Measurements from ENCODE around the gene FEZ2.

The FEZ2 gene

DNA sequence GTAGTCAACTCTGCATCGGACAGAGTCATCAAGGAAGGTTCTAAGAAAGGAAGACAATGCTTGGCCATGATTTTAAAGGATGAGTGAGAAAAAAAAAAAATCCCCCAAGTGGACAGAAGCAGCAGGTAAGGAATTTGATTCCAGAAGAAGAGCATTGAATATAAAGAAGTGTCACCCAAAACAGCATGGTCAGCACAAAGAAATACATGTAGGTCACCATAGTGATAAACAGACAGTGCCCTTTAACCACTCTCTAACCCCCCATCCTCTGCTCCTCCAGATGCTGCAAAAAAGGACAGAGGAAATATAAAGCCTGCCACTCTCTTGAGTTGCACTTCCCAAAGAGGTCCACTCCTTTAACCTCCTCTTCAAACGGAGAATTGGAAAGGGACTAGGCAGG, 23.4 kb downstream of the FEZ2 start:
- no peak overlapping the region for H3K4me3 ChIP-seq (ENCODE audit: low read depth in 1 of 5, low read length in 5 of 5)

DNA sequence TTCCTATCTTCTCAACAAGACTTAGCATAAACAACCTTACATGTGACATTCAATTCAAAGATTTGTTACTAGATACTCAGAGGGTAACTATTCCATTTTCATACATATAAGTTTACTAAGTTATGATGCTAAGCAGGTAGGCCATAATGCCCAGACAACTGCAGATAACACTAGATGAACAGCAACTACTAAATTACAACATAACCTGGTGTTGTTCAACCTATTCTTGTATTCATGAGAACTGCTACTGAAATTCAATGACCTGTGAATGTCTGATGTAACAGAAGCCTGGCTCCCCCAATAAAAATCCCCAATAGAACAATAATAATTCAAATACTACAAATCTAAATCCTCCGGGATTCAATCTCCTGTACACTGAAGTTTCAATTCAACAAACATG, 24.8 kb downstream of the FEZ2 start:
- H3K36me3 ChIP-seq (ENCODE audit: control insufficient read depth in 5 of 5, insufficient read depth in 5 of 5, low read length in 5 of 5): peaks cover 14 to 35% (median 17%) of the 10 kb centered on the region in 5 donors

More for the DNA sequence above, 23.4 kb downstream of the FEZ2 start:
- no peaks in the 10 kb centered on the region for H3K27me3 ChIP-seq (ENCODE audit: control insufficient read depth in 5 of 5, insufficient read depth in 4 of 5, low read length in 5 of 5)
- H3K27ac ChIP-seq (ENCODE audit: low read depth, low read length): no peak overlapping the region
- H3K9me3 ChIP-seq (ENCODE audit: control insufficient read depth in 5 of 5, low read length in 5 of 5): no peaks in the 10 kb centered on the region
- H3K9ac ChIP-seq (ENCODE audit: low read length in 5 of 5): no peak overlapping the region
- peaks cover 0 to 9% (median 3%) of the 10 kb centered on the region in 5 donors for H3K4me1 ChIP-seq (ENCODE audit: control insufficient read depth in 5 of 5, insufficient read depth in 5 of 5, low read length in 5 of 5)
- peaks cover 24 to 39% (median 25%) of the 10 kb centered on the region in 5 donors for H3K36me3 ChIP-seq (ENCODE audit: control insufficient read depth in 5 of 5, insufficient read depth in 5 of 5, low read length in 5 of 5)

DNA sequence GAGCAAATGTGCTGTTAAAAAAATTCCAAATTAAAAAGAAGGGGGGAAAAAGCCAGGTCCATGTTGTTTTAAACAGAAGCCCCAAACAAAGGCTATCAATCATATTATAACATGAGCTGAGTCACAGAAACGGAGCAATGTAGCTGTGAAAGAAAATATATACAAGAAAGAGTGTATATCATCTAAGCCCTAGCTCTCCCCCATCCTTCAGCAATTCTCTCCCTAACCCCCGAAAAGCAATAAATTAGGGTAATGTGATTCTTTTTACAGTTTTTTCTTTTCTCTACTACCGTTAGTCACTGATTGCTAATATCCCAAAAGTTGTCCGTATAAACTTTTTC, 25.3 kb downstream of the FEZ2 start:
- Histone ChIP-seq H3K9ac (ENCODE audit: low read length in 5 of 5) (no peak overlapping the region), H3K4me1 (ENCODE audit: control insufficient read depth in 5 of 5, insufficient read depth in 5 of 5, low read length in 5 of 5) (peaks cover 0 to 13% (median 8%) of the 10 kb centered on the region in 5 donors), H3K4me3 (ENCODE audit: low read depth in 1 of 5, low read length in 5 of 5) (no peak overlapping the region), H3K36me3 (ENCODE audit: control insufficient read depth in 5 of 5, insufficient read depth in 5 of 5, low read length in 5 of 5) (peaks cover 9 to 30% (median 12%) of the 10 kb centered on the region in 5 donors), H3K9me3 (ENCODE audit: control insufficient read depth in 5 of 5, low read length in 5 of 5) (no peaks in the 10 kb centered on the region), H3K27ac (ENCODE audit: low read depth, low read length) (peak overlapping the region; percentile 3), H3K27me3 (ENCODE audit: control insufficient read depth in 5 of 5, insufficient read depth in 4 of 5, low read length in 5 of 5) (no peaks in the 10 kb centered on the region)

More for the DNA sequence above, 24.8 kb downstream of the FEZ2 start:
- no peaks in the 10 kb centered on the region for H3K9me3 ChIP-seq (ENCODE audit: control insufficient read depth in 5 of 5, low read length in 5 of 5)
- no peak overlapping the region for H3K9ac ChIP-seq (ENCODE audit: low read length in 5 of 5)
- no peak overlapping the region for H3K27ac ChIP-seq (ENCODE audit: low read depth, low read length)
- no peak overlapping the region for H3K4me3 ChIP-seq (ENCODE audit: low read depth in 1 of 5, low read length in 5 of 5)
- H3K27me3 ChIP-seq (ENCODE audit: control insufficient read depth in 5 of 5, insufficient read depth in 4 of 5, low read length in 5 of 5): no peaks in the 10 kb centered on the region
- peaks cover 0 to 13% (median 8%) of the 10 kb centered on the region in 5 donors for H3K4me1 ChIP-seq (ENCODE audit: control insufficient read depth in 5 of 5, insufficient read depth in 5 of 5, low read length in 5 of 5)

DNA sequence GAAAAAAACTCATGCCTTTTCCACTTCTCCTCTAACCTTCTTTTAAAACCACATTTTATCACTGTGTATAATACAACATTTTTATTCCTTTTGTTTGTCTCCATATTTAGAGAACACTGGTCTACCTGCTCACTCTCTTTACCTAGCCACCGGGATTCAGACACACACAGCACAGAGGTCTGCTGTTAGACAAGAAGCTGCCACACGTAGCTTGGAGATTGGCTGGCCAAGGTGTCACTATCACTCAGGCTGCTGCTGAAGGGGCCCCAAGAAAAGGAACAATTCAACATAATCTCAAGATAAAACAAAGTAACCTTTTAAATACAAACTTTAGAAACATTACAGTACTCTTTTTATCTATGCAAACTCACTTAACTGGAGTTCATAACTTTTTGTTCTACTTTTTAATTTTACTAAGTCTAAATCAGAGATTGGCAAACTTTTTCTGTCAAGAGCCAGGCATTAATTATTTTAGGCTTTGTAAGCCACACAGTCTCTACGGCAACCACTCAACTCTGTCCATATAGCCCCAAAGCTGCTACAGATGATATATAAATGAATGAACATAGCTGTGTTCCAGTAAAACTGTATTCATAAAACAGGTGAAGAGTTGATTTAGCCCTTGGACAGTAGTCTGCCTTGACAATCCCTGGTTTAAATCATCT, 25.8 kb downstream of the FEZ2 start:
- Histone ChIP-seq H3K4me1 (ENCODE audit: control insufficient read depth in 5 of 5, insufficient read depth in 5 of 5, low read length in 5 of 5) (peaks cover 0 to 13% (median 8%) of the 10 kb centered on the region in 5 donors), H3K27me3 (ENCODE audit: control insufficient read depth in 5 of 5, insufficient read depth in 4 of 5, low read length in 5 of 5) (no peaks in the 10 kb centered on the region), H3K9me3 (ENCODE audit: control insufficient read depth in 5 of 5, low read length in 5 of 5) (no peaks in the 10 kb centered on the region), H3K4me3 (ENCODE audit: low read depth in 1 of 5, low read length in 5 of 5) (no peak overlapping the region), H3K9ac (ENCODE audit: low read length in 5 of 5) (no peak overlapping the region), H3K27ac (ENCODE audit: low read depth, low read length) (peak overlapping the region; percentile 3), H3K36me3 (ENCODE audit: control insufficient read depth in 5 of 5, insufficient read depth in 5 of 5, low read length in 5 of 5) (peaks cover 6 to 27% (median 10%) of the 10 kb centered on the region in 5 donors)

DNA sequence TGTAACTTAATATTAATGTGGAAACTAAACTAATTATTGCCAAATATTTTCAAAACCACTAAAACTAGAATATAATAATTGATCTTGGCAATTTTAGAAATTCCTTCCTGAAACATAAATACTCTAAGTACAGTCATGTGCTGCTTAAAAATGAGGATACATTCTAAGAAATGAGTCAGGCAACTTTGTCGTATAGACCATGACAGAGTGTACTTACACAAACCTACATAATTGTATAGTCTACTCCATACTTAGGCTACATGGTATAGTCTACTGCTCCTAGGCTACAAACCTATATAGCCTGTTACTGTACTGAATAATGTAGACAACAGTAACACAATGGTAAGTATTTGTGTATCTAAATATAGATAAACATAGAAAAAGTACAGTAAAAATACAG, 27.6 kb downstream of the FEZ2 start:
- Histone ChIP-seq H3K9ac (ENCODE audit: low read length in 5 of 5) (no peak overlapping the region), H3K4me3 (ENCODE audit: low read depth in 1 of 5, low read length in 5 of 5) (no peak overlapping the region), H3K36me3 (ENCODE audit: control insufficient read depth in 5 of 5, insufficient read depth in 5 of 5, low read length in 5 of 5) (peaks cover 11 to 28% (median 16%) of the 10 kb centered on the region in 5 donors), H3K27ac (ENCODE audit: low read depth, low read length) (no peak overlapping the region), H3K9me3 (ENCODE audit: control insufficient read depth in 5 of 5, low read length in 5 of 5) (no peaks in the 10 kb centered on the region), H3K4me1 (ENCODE audit: control insufficient read depth in 5 of 5, insufficient read depth in 5 of 5, low read length in 5 of 5) (peaks cover 0 to 8% (median 0%) of the 10 kb centered on the region in 5 donors), H3K27me3 (ENCODE audit: control insufficient read depth in 5 of 5, insufficient read depth in 4 of 5, low read length in 5 of 5) (no peaks in the 10 kb centered on the region)

DNA sequence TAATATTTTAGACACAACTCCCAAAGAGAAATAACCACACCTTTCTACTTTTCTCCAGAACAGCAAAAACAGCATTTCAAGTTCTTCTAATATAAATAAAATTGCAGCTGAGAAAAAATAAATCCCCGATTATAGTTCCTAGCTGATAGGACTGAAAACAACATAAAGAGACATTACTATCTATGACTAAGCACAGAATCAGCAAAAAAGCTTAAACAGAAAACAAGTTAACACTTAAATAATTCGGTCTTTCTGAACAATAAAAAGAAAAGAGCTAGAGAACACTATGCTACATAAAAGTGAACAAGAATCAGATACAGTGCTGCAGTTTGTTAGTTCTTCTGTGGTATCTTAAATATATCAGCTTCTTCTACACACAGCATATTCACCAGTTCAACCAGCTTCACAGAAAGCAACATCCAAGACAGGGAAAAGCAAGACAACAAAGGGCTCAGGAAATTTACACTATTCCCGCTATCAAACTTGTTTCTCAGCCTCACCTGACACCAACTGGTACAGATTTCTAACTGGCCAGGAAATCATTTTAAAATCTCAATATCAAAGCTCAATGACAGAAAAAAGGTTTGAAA, 28.6 kb downstream of the FEZ2 start:
- peak overlapping the region; percentile 45 for H3K27ac ChIP-seq (ENCODE audit: low read depth, low read length)
- peaks cover 12 to 26% (median 17%) of the 10 kb centered on the region in 5 donors for H3K36me3 ChIP-seq (ENCODE audit: control insufficient read depth in 5 of 5, insufficient read depth in 5 of 5, low read length in 5 of 5)
- H3K27me3 ChIP-seq (ENCODE audit: control insufficient read depth in 5 of 5, insufficient read depth in 4 of 5, low read length in 5 of 5): no peaks in the 10 kb centered on the region
- no peaks in the 10 kb centered on the region for H3K9me3 ChIP-seq (ENCODE audit: control insufficient read depth in 5 of 5, low read length in 5 of 5)
- H3K4me3 ChIP-seq (ENCODE audit: low read depth in 1 of 5, low read length in 5 of 5): no peak overlapping the region
- peak overlapping the region in 1 of 5 donors; percentile 56 for H3K9ac ChIP-seq (ENCODE audit: low read length in 5 of 5)
- H3K4me1 ChIP-seq (ENCODE audit: control insufficient read depth in 5 of 5, insufficient read depth in 5 of 5, low read length in 5 of 5): peaks cover 0 to 8% (median 6%) of the 10 kb centered on the region in 5 donors

DNA sequence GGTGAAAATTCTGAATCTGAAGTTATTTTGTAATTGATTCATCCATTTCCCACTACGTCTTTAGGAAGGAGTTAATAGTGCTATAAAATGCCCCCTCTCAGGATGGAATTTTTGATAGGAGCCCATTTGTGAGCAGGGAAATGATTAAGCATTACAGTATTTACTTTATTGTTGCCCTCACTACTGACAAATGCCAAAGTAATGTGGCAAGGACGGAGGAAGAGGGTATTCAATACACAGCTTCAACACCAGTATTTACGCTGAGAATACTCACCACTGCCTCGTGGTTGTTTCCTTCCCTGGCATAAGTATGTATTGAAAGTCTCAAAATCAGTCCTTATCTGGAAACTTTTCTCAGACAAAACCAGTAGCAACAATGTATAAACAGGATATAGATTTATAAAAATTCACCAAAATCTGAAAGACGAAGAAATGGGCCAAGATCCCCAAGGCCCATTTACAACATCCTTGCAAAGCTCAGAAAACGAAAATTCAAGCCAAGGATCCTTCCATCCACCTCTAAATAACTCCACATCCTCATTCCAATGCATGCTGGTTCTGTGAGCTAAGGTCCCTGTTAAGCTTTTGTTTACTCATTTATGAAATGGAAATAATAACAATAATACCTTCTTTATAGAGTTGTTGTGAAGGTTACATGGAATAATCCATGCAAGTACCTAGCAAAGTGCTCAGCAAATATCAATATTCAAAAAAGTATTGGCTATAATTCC, 29.3 kb downstream of the FEZ2 start:
- Histone ChIP-seq H3K27me3 (ENCODE audit: control insufficient read depth in 5 of 5, insufficient read depth in 4 of 5, low read length in 5 of 5) (no peaks in the 10 kb centered on the region), H3K27ac (ENCODE audit: low read depth, low read length) (peak overlapping the region; percentile 45), H3K36me3 (ENCODE audit: control insufficient read depth in 5 of 5, insufficient read depth in 5 of 5, low read length in 5 of 5) (peaks cover 10 to 21% (median 17%) of the 10 kb centered on the region in 5 donors), H3K9me3 (ENCODE audit: control insufficient read depth in 5 of 5, low read length in 5 of 5) (no peaks in the 10 kb centered on the region), H3K9ac (ENCODE audit: low read length in 5 of 5) (no peak overlapping the region), H3K4me1 (ENCODE audit: control insufficient read depth in 5 of 5, insufficient read depth in 5 of 5, low read length in 5 of 5) (peaks cover 0 to 11% (median 11%) of the 10 kb centered on the region in 5 donors), H3K4me3 (ENCODE audit: low read depth in 1 of 5, low read length in 5 of 5) (no peak overlapping the region)

DNA sequence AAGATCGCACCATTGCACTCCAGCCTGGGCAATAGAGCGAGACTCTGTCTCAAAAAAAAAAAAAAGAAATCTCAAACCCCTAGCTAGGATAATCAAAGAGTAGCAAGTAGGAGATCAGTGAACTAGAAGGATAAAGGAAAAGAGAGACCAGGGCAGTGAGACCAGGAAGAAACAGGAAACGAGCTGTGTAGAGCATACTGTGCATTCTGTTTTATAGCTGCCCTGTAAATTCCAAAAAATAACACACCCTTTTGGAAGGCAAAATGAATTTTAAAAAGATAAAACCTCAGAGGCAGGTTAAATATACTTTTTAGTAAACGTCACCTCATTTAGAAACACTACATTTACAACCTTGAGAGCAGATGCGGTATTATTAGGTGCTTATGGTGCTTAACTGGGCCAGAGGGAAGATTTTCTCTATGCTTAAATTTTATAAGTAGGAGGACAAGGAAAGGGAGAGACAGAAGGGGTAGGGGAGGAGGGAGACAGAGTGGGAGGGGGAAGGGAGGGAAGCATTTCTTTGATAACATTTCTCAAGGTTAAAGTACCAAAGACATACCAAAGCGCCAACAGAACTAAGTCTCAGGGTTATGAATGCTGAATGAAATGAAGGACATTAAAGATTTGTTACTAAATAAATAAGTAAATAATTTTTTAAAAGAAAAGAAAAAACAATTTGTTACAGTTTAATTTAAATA, 30.1 kb downstream of the FEZ2 start:
- Histone ChIP-seq H3K4me1 (ENCODE audit: control insufficient read depth in 5 of 5, insufficient read depth in 5 of 5, low read length in 5 of 5) (peaks cover 3 to 19% (median 19%) of the 10 kb centered on the region in 5 donors), H3K9me3 (ENCODE audit: control insufficient read depth in 5 of 5, low read length in 5 of 5) (no peaks in the 10 kb centered on the region), H3K36me3 (ENCODE audit: control insufficient read depth in 5 of 5, insufficient read depth in 5 of 5, low read length in 5 of 5) (peaks cover 7 to 19% (median 13%) of the 10 kb centered on the region in 5 donors), H3K27ac (ENCODE audit: low read depth, low read length) (peak overlapping the region; percentile 45), H3K27me3 (ENCODE audit: control insufficient read depth in 5 of 5, insufficient read depth in 4 of 5, low read length in 5 of 5) (no peaks in the 10 kb centered on the region), H3K9ac (ENCODE audit: low read length in 5 of 5) (no peak overlapping the region), H3K4me3 (ENCODE audit: low read depth in 1 of 5, low read length in 5 of 5) (no peak overlapping the region)

DNA sequence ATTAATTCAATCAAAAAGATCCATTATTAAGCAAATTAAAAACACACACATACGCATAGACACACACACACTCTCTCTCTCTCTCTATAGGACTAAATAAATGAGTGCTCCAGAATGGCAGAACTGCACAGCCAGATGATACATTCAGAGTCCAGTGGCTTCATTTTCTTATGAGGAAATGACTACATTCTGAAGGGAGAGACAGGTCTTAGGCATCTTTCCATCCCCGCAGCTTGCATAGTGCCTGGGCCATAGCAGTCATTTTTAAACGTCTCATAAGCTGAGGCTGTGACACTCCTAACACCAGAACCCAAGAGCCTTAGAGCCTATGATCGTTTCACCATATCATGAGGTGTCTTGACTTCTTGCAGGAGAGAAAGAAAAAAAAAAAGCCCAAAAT, 31.1 kb downstream of the FEZ2 start:
- peaks cover 4 to 29% (median 25%) of the 10 kb centered on the region in 5 donors for H3K4me1 ChIP-seq (ENCODE audit: control insufficient read depth in 5 of 5, insufficient read depth in 5 of 5, low read length in 5 of 5)
- no peak overlapping the region for H3K4me3 ChIP-seq (ENCODE audit: low read depth in 1 of 5, low read length in 5 of 5)

More for the DNA sequence above, 31.1 kb downstream of the FEZ2 start:
- Histone ChIP-seq H3K9me3 (ENCODE audit: control insufficient read depth in 5 of 5, low read length in 5 of 5) (no peaks in the 10 kb centered on the region), H3K27ac (ENCODE audit: low read depth, low read length) (no peak overlapping the region), H3K27me3 (ENCODE audit: control insufficient read depth in 5 of 5, insufficient read depth in 4 of 5, low read length in 5 of 5) (no peaks in the 10 kb centered on the region), H3K36me3 (ENCODE audit: control insufficient read depth in 5 of 5, insufficient read depth in 5 of 5, low read length in 5 of 5) (peaks cover 7 to 19% (median 10%) of the 10 kb centered on the region in 5 donors), H3K9ac (ENCODE audit: low read length in 5 of 5) (no peak overlapping the region)
